ENCODE results near the gene BRMS1L. TPM values are rescaled to one million over a fixed set of nuclear protein-coding genes. Genes with fewer than 3 reads are reported as not detected.
"Not testable (repeated sequence)": the region's sequence is repeated elsewhere in the genome, so short reads cannot be mapped to it uniquely, and the experiment has no call there.

Gene BRMS1L
- polyA plus RNA-seq, 1 of the 3 experiments (the other 2 are of a cell fraction): 7.1 TPM

DNA sequence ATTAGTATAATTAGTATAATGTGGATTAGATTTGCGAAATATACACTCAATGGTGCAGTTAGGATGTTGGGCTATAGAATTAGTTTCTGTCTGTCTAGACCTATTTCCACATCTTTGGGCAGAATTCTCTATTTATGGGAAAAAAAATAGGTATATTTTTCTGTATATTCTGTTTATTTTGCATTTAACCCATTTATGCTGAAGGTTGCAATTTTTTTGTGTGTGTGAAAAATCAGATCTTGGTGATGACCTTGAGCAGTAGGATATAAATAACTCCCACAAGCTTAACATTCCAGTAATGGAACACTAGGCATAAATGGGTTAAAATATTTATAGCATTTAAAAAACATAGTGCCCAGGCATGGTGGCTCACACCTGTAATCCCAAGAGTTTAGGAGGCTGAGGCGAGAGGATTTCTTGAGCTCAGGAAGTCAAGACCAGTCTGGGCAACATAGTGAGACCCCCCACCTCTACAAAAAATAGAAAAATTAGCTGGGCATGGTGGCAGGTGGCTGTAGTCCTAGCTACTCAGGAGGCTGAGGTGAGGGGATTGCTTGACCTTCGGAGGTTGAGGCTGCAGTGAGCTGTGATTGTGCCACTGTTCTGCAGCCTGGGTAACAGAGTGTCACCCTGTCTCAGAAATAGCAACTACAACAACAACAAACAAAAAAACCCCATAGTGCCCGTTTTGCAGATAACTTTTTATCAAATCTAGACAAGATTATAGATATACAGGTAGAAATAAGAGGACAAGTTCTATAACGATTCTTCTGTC lies 9.3 kb downstream of the BRMS1L start (continued):
- TF ChIP-seq CHD2 (IDR thresholded peaks at IDR 0.05; ENCODE audit: low read length, partially characterized antibody): no peak
- TF ChIP-seq CTCF (IDR thresholded peaks at IDR 0.05): no peak
- TF ChIP-seq YY1 (IDR thresholded peaks at IDR 0.05; ENCODE audit: low read depth): no peak
- no peak for TF ChIP-seq EZH2phosphoT487 (IDR thresholded peaks at IDR 0.05; ENCODE audit: borderline replicate concordance, low read depth)
- TF ChIP-seq EP300 (IDR thresholded peaks at IDR 0.05; ENCODE audit: borderline replicate concordance in 1 of 2, low read depth in 1 of 2, low read length in 1 of 2): no peak

- WGBS (ENCODE audit: low lambda C conversion rate): 100% methylated on average over 2 of the region's 2 CpGs
- H3K27me3 ChIP-seq (ENCODE audit: insufficient read depth); H3K4me1 ChIP-seq (ENCODE audit: control insufficient read depth in 1 of 2, insufficient read depth in 2 of 2, low read depth in 1 of 2, low read length in 1 of 2); H4K20me1 ChIP-seq (ENCODE audit: insufficient read depth); H3K4me2 ChIP-seq; H3K9me3 ChIP-seq; H3K9me2 ChIP-seq; DNase-seq; H3K4me3 ChIP-seq (ENCODE audit: low read depth in 2 of 2, low read length in 1 of 2); H3K9ac ChIP-seq; POLR2A ChIA-PET; H3K27ac ChIP-seq (ENCODE audit: low read depth in 2 of 2, low read length in 1 of 2); CTCF ChIA-PET; H3F3A ChIP-seq (replicated peaks; ENCODE audit: insufficient read depth); H2AFZ ChIP-seq (ENCODE audit: low read depth): not testable (repeated sequence)
- Histone ChIP-seq H3K36me3 (replicated peaks in 1 of 2; ENCODE audit: control insufficient read depth in 1 of 2, insufficient read depth in 2 of 2, low read length in 1 of 2) (peaks cover 2 to 50% of the 10 kb centered on the region in 2 experiments), H3K79me2 (ENCODE audit: insufficient read depth) (peaks cover 16% of the 10 kb centered on the region)
Measured at GRCh38 chr14:35841704-35842103, 15.6 kb downstream of the BRMS1L start.

DNA sequence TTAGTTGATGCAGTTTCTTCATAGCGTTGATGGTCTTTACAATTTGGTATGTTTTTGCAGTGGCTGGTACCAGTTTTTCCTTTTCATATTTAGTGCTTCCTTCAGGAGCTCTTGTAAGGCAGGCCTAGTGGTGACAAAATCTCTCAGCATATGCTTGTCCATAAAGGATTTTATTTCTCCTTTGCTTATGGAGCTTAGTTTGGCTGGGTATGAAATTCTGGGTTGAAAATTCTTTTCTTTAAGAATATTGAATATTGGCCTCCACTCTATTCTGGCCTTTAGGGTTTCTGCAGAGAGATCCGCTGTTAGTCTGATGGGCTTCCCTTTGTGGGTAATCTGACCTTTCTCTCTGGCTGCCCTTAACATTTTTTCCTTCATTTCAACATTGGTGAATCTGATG lies 16.1 kb downstream of the BRMS1L start:
- H3K9me3 ChIP-seq; H3K27me3 ChIP-seq (ENCODE audit: insufficient read depth); H2AFZ ChIP-seq (ENCODE audit: low read depth); H3K9me2 ChIP-seq; DNase-seq; POLR2A ChIA-PET; H3F3A ChIP-seq (replicated peaks; ENCODE audit: insufficient read depth); H4K20me1 ChIP-seq (ENCODE audit: insufficient read depth); H3K27ac ChIP-seq (ENCODE audit: low read depth in 2 of 2, low read length in 1 of 2); H3K4me2 ChIP-seq; H3K9ac ChIP-seq; H3K4me3 ChIP-seq (ENCODE audit: low read depth in 2 of 2, low read length in 1 of 2); H3K4me1 ChIP-seq (ENCODE audit: control insufficient read depth in 1 of 2, insufficient read depth in 2 of 2, low read depth in 1 of 2, low read length in 1 of 2); CTCF ChIA-PET: not testable (repeated sequence)
- H3K36me3 ChIP-seq (replicated peaks in 1 of 2; ENCODE audit: control insufficient read depth in 1 of 2, insufficient read depth in 2 of 2, low read length in 1 of 2): peaks cover 2 to 47% of the 10 kb centered on the region in 2 experiments
- WGBS (ENCODE audit: low lambda C conversion rate): 92% methylated on average over 2 of the region's 2 CpGs
- H3K79me2 ChIP-seq (ENCODE audit: insufficient read depth): peaks cover 16% of the 10 kb centered on the region

DNA sequence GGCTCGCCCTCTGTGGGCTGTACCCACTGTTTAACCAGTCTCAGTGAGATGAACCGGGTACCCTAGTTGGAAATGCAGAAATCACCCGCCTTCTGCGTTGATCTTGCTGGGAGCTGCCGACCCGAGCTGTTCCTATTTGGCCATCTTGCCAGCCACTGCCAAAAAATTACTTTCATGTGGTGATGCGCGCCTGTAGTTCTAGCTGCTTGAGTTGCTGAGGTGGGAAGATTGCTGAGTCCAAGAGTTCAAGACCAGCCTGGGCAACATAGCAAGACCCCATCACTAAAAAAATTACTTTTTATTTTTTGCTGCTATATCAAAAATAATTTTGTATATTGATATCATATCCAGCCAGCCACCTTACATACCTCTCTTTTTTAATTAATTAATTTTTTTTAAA lies 18.4 kb downstream of the BRMS1L start:
- H3K9me2 ChIP-seq: no peaks in the 10 kb centered on the region
- no peak for TF ChIP-seq YY1 (IDR thresholded peaks at IDR 0.05; ENCODE audit: low read depth)
- no peak for TF ChIP-seq FOSL2 (IDR thresholded peaks at IDR 0.05; ENCODE audit: borderline replicate concordance, low read depth)
- no peak for TF ChIP-seq MEF2A (IDR thresholded peaks at IDR 0.05; ENCODE audit: borderline replicate concordance, low read depth)
- TF ChIP-seq RXRA (IDR thresholded peaks at IDR 0.05; ENCODE audit: borderline replicate concordance, low read depth): no peak
- no peak for TF ChIP-seq CTCF (IDR thresholded peaks at IDR 0.05)
- H3K79me2 ChIP-seq (ENCODE audit: insufficient read depth): peaks cover 6% of the 10 kb centered on the region
- CTCF ChIA-PET: no interaction called here
- no peak overlapping the region for H3K27ac ChIP-seq (ENCODE audit: low read depth in 2 of 2, low read length in 1 of 2)
- H3K4me1 ChIP-seq (ENCODE audit: control insufficient read depth in 1 of 2, insufficient read depth in 2 of 2, low read depth in 1 of 2, low read length in 1 of 2): no peaks in the 10 kb centered on the region
- H3K4me3 ChIP-seq (ENCODE audit: low read depth in 2 of 2, low read length in 1 of 2): no peak overlapping the region
- no peak overlapping the region for H2AFZ ChIP-seq (ENCODE audit: low read depth)
- H3K9me3 ChIP-seq: peaks cover 6% of the 10 kb centered on the region; the same call in 1 of the 2 replicates
- WGBS (ENCODE audit: low lambda C conversion rate): 98% methylated on average over 5 of the region's 8 CpGs
- H3K36me3 ChIP-seq (replicated peaks in 1 of 2; ENCODE audit: control insufficient read depth in 1 of 2, insufficient read depth in 2 of 2, low read length in 1 of 2): peaks cover 2 to 36% of the 10 kb centered on the region in 2 experiments
- H3K4me2 ChIP-seq: no peak overlapping the region
- no peaks in the 10 kb centered on the region for H4K20me1 ChIP-seq (ENCODE audit: insufficient read depth)
- H3K27me3 ChIP-seq (ENCODE audit: insufficient read depth): no peaks in the 10 kb centered on the region
- H3F3A ChIP-seq (replicated peaks; ENCODE audit: insufficient read depth): no peaks in the 10 kb centered on the region
- POLR2A ChIA-PET: no interaction called here
- no peak for DNase-seq
- H3K9ac ChIP-seq: no peak overlapping the region

Data from SK-N-SH (cell line).